DOHH2 (cell line): ENCODE results near the gene PPP1R15B.

ENCODE experiments used
- EZH2phosphoT487 ChIP-seq: fragments of 200-600 bp; sonication (generic); IDR thresholded peaks from 2 replicates; pipeline ENCODE4 v1.6.1; 2017; ENCODE audit warnings: borderline replicate concordance, mild to moderate bottlenecking, antibody characterized with exemption, low read length, moderate library complexity, mixed read lengths
- TF ChIP-seq, protein P1 (sequence below): fragments of 200-600 bp; sonication (generic); IDR thresholded peaks from one replicate; pipeline ENCODE4 v1.5.1; 2014; ENCODE audit warnings: antibody characterized with exemption, mild to moderate bottlenecking, low read depth, low read length; ENCODE audit not compliant: poor library complexity, severe bottlenecking

DNA sequence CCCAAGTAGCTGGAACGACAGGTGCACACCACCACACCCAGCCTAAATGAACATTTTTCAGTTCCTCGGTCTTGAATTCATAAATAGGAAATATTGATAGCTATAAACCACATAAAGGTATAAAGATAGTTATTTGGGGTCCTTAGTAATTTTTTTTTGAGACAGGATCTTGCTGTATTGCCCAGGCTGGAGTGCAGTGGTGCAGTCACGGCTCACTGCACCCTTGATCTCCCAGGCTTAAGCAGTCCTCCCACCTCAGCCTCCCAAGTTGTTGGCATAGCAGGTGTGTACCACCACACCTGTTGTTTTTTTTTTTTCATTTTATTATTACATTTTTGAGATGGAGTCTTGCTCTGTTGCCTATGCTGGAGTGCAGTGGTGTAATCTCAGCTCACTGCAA is 3.7 kb upstream of the PPP1R15B start:
- TF ChIP-seq, protein P1, sequence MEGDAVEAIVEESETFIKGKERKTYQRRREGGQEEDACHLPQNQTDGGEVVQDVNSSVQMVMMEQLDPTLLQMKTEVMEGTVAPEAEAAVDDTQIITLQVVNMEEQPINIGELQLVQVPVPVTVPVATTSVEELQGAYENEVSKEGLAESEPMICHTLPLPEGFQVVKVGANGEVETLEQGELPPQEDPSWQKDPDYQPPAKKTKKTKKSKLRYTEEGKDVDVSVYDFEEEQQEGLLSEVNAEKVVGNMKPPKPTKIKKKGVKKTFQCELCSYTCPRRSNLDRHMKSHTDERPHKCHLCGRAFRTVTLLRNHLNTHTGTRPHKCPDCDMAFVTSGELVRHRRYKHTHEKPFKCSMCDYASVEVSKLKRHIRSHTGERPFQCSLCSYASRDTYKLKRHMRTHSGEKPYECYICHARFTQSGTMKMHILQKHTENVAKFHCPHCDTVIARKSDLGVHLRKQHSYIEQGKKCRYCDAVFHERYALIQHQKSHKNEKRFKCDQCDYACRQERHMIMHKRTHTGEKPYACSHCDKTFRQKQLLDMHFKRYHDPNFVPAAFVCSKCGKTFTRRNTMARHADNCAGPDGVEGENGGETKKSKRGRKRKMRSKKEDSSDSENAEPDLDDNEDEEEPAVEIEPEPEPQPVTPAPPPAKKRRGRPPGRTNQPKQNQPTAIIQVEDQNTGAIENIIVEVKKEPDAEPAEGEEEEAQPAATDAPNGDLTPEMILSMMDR = no peak
- TF ChIP-seq EZH2phosphoT487 = no peak
